ENCODE results near the gene SLC19A3.

Gene SLC19A3

GRCh38 chr2:227653419-227653818 lies 64.4 kb downstream of the SLC19A3 start (continued):
- no peak for TF ChIP-seq CTCF (tag by site-specific recombination; IDR thresholded peaks at IDR 0.05)

GRCh38 chr2:227643990-227644551 lies 73.8 kb downstream of the SLC19A3 start:
- ChIA-PET POLR2A (no interaction called here), CTCF (interaction anchor here (0.8 to 1.5 kb wide), 5 partner anchors 9 to 219 kb away, joined by 3 to 6 read pairs (median 3); no protein-coding TSS in a partner anchor)

More at GRCh38 chr2:227643990-227644551, 73.8 kb downstream of the SLC19A3 start:
- Histone ChIP-seq H3K36me3 (ENCODE audit: control insufficient read depth in 2 of 2, insufficient read depth in 1 of 2, low read length in 2 of 2) (no peaks in the 10 kb centered on the region), H3K9me3 (ENCODE audit: control insufficient read depth, insufficient read depth, low read depth, low read length) (no peaks in the 10 kb centered on the region), H3K4me1 (ENCODE audit: control insufficient read depth, insufficient read depth, low read length) (no peaks in the 10 kb centered on the region), H3K4me3 (ENCODE audit: low read depth, low read length) (no peak overlapping the region), H3K27ac (ENCODE audit: extremely low read depth, low read depth, low read length) (no peak overlapping the region)
- no peak for TF ChIP-seq ZNF624 (tag by site-specific recombination; IDR thresholded peaks at IDR 0.05)
- no peak for TF ChIP-seq ZSCAN5A (tag by site-specific recombination; IDR thresholded peaks at IDR 0.05)
- no peak for TF ChIP-seq TSHZ1 (tag by site-specific recombination; IDR thresholded peaks at IDR 0.05; ENCODE audit: borderline replicate concordance)
- no peak for TF ChIP-seq ZNF580 (tag by site-specific recombination; IDR thresholded peaks at IDR 0.05)
- no peak for TF ChIP-seq ZNF529 (tag by site-specific recombination; IDR thresholded peaks at IDR 0.05; ENCODE audit: insufficient replicate concordance)
- no peak for TF ChIP-seq AEBP2 (tag by site-specific recombination; IDR thresholded peaks at IDR 0.05; ENCODE audit: borderline replicate concordance)
